Measurements from ENCODE around the gene ZNF329. TPM values are rescaled to one million over a fixed set of nuclear protein-coding genes. Genes with fewer than 3 reads are reported as not detected.
A peak's percentile ranks its signal among the peaks of the same experiment; 100 is the strongest.

ZNF329 gene
- total and polyA plus RNA-seq, 2 experiments from 2014 or later, result 2.7 to 16.9 TPM

DNA sequence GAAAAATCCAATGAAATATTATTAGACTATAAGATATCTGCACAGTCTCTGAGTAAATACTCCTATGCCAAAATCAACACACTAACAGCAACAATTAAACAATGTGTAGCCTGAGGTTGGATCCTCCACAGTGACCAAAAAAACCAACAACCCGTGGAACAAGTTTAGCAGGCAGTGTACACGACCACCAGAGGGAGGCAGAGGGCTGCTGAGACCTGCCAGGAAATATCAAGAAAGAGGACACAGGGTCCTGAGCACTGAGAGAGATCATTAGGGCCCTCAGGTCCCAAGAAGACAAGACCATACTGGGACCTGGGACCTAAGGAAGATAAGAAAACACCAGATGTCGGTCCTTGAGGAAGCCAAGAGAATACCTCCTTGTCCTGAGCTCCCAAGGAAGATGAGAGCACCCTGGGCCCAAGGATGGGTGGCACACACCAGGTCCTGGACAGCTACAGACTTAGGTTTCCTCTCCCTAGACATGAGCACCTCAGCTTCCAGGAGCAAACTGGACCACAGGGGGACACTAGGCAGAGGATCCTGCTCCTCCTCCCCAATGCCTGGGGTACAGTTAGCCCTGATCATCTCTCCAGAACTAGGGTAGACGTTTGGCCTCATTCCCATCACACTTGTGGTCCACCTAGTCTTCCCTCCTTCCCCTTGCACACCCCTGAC is 31.4 kb upstream of the ZNF329 start:
- Histone ChIP-seq H4K20me1 (replicated peaks; ENCODE audit: insufficient read depth) (no peaks in the 10 kb centered on the region; the same call in 1 of the 2 replicates), H3K9me2 (ENCODE audit: insufficient read depth) (peaks cover 14% of the 10 kb centered on the region), H3K4me1 (ENCODE audit: insufficient read depth) (0 out of 2 replicates have a peak, but pooled peaks cover 4% of the 10 kb centered on the region), H3K36me3 (ENCODE audit: insufficient read depth) (peaks cover 7% of the 10 kb centered on the region; the same call in 1 of the 2 replicates), H3K27ac (ENCODE audit: low read depth) (peak overlapping the region; percentile 76; the same call in 1 of the 2 replicates), H3K27me3 (ENCODE audit: insufficient read depth) (no peaks in the 10 kb centered on the region), H2AFZ (peak overlapping the region; percentile 93), H3K4me2 (peak overlapping the region; percentile 77; the same call in 1 of the 2 replicates), H3F3A (replicated peaks; ENCODE audit: low read depth) (no peaks in the 10 kb centered on the region), H3K79me2 (replicated peaks; ENCODE audit: insufficient read depth) (peaks cover 37% of the 10 kb centered on the region), H3K4me3 (peak overlapping the region; percentile 96)
- Mint-ChIP-seq H3K27ac (no peak overlapping the region), H3K27me3 (ENCODE audit: insufficient read depth, low read depth, poor library complexity) (no peaks in the 10 kb centered on the region), H3K9me3 (peaks cover 82% of the 10 kb centered on the region), H3K36me3 (ENCODE audit: low read depth) (peaks cover 77% of the 10 kb centered on the region), H3K4me1 (peaks cover 7% of the 10 kb centered on the region), H3K4me3 (peak overlapping the region; percentile 95)
- ATAC-seq, result peak; percentile 6
- TF ChIP-seq, protein P1, sequence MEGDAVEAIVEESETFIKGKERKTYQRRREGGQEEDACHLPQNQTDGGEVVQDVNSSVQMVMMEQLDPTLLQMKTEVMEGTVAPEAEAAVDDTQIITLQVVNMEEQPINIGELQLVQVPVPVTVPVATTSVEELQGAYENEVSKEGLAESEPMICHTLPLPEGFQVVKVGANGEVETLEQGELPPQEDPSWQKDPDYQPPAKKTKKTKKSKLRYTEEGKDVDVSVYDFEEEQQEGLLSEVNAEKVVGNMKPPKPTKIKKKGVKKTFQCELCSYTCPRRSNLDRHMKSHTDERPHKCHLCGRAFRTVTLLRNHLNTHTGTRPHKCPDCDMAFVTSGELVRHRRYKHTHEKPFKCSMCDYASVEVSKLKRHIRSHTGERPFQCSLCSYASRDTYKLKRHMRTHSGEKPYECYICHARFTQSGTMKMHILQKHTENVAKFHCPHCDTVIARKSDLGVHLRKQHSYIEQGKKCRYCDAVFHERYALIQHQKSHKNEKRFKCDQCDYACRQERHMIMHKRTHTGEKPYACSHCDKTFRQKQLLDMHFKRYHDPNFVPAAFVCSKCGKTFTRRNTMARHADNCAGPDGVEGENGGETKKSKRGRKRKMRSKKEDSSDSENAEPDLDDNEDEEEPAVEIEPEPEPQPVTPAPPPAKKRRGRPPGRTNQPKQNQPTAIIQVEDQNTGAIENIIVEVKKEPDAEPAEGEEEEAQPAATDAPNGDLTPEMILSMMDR (conservative IDR thresholded peaks at IDR 0.05; ENCODE audit: low read depth in 2 of 2), result peak; percentile 82 to 86
- TF ChIP-seq, protein P2, sequence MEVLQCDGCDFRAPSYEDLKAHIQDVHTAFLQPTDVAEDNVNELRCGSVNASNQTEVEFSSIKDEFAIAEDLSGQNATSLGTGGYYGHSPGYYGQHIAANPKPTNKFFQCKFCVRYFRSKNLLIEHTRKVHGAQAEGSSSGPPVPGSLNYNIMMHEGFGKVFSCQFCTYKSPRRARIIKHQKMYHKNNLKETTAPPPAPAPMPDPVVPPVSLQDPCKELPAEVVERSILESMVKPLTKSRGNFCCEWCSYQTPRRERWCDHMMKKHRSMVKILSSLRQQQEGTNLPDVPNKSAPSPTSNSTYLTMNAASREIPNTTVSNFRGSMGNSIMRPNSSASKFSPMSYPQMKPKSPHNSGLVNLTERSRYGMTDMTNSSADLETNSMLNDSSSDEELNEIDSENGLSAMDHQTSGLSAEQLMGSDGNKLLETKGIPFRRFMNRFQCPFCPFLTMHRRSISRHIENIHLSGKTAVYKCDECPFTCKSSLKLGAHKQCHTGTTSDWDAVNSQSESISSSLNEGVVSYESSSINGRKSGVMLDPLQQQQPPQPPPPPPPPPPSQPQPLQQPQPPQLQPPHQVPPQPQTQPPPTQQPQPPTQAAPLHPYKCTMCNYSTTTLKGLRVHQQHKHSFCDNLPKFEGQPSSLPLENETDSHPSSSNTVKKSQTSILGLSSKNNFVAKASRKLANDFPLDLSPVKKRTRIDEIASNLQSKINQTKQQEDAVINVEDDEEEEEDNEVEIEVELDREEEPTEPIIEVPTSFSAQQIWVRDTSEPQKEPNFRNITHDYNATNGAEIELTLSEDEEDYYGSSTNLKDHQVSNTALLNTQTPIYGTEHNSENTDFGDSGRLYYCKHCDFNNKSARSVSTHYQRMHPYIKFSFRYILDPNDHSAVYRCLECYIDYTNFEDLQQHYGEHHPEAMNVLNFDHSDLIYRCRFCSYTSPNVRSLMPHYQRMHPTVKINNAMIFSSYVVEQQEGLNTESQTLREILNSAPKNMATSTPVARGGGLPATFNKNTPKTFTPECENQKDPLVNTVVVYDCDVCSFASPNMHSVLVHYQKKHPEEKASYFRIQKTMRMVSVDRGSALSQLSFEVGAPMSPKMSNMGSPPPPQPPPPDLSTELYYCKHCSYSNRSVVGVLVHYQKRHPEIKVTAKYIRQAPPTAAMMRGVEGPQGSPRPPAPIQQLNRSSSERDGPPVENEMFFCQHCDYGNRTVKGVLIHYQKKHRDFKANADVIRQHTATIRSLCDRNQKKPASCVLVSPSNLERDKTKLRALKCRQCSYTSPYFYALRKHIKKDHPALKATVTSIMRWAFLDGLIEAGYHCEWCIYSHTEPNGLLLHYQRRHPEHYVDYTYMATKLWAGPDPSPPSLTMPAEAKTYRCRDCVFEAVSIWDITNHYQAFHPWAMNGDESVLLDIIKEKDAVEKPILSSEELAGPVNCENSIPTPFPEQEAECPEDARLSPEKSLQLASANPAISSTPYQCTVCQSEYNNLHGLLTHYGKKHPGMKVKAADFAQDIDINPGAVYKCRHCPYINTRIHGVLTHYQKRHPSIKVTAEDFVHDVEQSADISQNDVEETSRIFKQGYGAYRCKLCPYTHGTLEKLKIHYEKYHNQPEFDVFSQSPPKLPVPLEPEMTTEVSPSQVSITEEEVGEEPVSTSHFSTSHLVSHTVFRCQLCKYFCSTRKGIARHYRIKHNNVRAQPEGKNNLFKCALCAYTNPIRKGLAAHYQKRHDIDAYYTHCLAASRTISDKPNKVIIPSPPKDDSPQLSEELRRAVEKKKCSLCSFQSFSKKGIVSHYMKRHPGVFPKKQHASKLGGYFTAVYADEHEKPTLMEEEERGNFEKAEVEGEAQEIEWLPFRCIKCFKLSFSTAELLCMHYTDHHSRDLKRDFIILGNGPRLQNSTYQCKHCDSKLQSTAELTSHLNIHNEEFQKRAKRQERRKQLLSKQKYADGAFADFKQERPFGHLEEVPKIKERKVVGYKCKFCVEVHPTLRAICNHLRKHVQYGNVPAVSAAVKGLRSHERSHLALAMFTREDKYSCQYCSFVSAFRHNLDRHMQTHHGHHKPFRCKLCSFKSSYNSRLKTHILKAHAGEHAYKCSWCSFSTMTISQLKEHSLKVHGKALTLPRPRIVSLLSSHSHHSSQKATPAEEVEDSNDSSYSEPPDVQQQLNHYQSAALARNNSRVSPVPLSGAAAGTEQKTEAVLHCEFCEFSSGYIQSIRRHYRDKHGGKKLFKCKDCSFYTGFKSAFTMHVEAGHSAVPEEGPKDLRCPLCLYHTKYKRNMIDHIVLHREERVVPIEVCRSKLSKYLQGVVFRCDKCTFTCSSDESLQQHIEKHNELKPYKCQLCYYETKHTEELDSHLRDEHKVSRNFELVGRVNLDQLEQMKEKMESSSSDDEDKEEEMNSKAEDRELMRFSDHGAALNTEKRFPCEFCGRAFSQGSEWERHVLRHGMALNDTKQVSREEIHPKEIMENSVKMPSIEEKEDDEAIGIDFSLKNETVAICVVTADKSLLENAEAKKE (CRISPR knock-in tag; IDR thresholded peaks at IDR 0.05), result 0 out of 2 replicates have a peak, but pooled peaks have one; percentile 19
- no peak for TF ChIP-seq NANOG (IDR thresholded peaks at IDR 0.05; ENCODE audit: borderline replicate concordance)
- DNase-seq (ENCODE audit: low spot score), result peak; percentile 82
